ENCODE measurements around the gene SLC39A13. TPM values are rescaled to one million over a fixed set of nuclear protein-coding genes. Genes with fewer than 3 reads are reported as not detected.

Gene SLC39A13
- total and polyA plus RNA-seq, 2 of the 4 experiments (the other 2 are of a cell fraction) = 32.4 to 144 TPM

DNA sequence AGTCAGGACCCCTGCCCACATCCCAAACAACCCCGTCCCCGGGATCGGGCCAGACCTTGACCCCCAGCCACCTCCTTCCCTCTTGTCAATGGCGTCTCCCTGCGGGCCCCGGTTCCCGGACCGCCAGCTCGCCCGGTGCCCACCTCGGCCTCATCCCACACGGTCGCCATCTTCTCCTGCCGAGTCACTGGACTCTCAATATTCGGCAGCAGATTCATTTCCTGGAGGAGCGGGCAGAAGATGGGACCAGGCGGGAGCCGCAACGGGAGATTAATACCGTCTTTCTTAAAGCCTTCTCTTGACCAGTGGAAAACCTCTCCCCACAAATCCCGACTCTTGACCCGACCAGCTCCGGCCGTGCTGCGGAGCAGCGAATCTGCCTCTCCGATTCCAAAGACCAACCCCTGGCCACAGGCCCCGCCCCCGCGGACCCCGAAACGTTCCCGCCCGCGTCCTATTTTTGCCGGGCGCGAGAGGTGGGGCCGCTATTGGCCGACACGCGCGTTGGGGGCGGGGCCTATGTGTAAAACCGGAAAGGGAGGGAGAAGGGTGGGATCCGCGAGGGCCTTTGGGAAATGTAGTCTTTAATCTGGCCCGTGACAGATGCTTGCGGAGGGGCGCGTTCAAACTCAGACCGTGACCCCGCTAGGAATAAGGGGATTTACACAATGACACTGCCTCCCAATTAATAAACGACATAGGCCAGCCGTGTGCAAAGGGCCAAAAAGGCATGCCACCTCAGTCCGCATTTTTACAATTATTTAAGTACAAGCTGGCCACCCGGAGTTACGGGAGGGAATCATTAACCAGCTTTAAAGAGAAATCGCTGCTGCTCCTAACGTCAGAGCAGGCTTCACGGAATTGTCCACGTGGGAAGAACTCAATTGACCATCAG is 17.9 kb downstream of the SLC39A13 start, which contains the start of gene PSMC3 (continued):
- TF ChIP-seq, protein P1, sequence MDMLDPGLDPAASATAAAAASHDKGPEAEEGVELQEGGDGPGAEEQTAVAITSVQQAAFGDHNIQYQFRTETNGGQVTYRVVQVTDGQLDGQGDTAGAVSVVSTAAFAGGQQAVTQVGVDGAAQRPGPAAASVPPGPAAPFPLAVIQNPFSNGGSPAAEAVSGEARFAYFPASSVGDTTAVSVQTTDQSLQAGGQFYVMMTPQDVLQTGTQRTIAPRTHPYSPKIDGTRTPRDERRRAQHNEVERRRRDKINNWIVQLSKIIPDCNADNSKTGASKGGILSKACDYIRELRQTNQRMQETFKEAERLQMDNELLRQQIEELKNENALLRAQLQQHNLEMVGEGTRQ (IDR thresholded peaks at IDR 0.05; ENCODE audit: low read depth, low read length) = peak; percentile 32; the same call in 1 of the 2 replicates
- 0 out of 2 replicates have a peak, but pooled peaks have one; percentile 14 for TF ChIP-seq NFE2L2 (IDR thresholded peaks at IDR 0.05; ENCODE audit: low read depth, low read length)
- no peak for TF ChIP-seq RAD21 (IDR thresholded peaks at IDR 0.05; ENCODE audit: low read length)

DNA sequence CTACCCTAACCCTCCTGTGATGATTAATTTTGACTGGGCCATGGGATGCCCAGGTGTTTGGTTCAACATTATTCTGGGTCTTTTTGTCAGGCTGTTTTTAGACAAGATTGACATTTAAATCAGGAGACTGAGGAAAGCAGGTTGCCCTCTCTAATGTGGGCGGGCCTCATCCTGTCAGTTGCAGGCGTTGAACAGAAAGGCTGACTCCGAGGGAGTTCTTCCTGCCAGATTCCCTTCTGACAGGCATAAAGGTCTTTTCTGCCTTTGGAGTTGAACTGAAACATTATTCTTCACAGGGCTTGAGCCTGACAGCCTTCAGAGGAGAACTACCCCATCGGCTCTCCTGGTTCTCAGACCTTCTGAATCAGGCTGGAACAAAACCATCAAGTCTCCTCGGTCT is 22.1 kb downstream of the SLC39A13 start:
- Histone ChIP-seq H4K91ac (ENCODE audit: insufficient read depth, low read depth, low read length) (no peak overlapping the region), H2AK9ac (replicated peaks; ENCODE audit: low read depth, low read length, poor library complexity) (no peak overlapping the region), H3K27me3 (ENCODE audit: control insufficient read depth, insufficient read depth, low read length) (no peaks in the 10 kb centered on the region), H3K27ac (ENCODE audit: insufficient read depth, low read length) (no peak overlapping the region), H2AFZ (replicated peaks; ENCODE audit: low read length, poor library complexity) (no peak overlapping the region), H2BK5ac (ENCODE audit: low read depth, low read length, poor library complexity, severe bottlenecking) (no peak overlapping the region), H3K4me1 (ENCODE audit: control insufficient read depth, insufficient read depth, low read length) (no peaks in the 10 kb centered on the region), H3K9me3 (ENCODE audit: control insufficient read depth, insufficient read depth, low read length) (no peaks in the 10 kb centered on the region), H3K4me2 (ENCODE audit: low read depth, low read length) (no peak overlapping the region), H3K4me3 (ENCODE audit: insufficient read depth, low read depth, low read length) (no peak overlapping the region), H3K14ac (replicated peaks; ENCODE audit: low read depth, low read length) (no peak overlapping the region), H2BK15ac (ENCODE audit: low read depth, low read length) (no peak overlapping the region), H2BK120ac (ENCODE audit: low read depth, low read length) (no peak overlapping the region), H2BK20ac (ENCODE audit: low read depth, low read length) (no peak overlapping the region), H3K36me3 (ENCODE audit: control insufficient read depth, insufficient read depth, low read length) (no peaks in the 10 kb centered on the region), H4K20me1 (ENCODE audit: insufficient read depth, low read length) (no peaks in the 10 kb centered on the region), H3K9me1 (ENCODE audit: insufficient read depth, low read length) (peaks cover 3% of the 10 kb centered on the region; the same call in 1 of the 2 replicates), H4K5ac (ENCODE audit: low read depth, low read length) (no peak overlapping the region), H3K4ac (ENCODE audit: low read depth, low read length) (no peak overlapping the region), H3K18ac (ENCODE audit: low read depth, low read length) (no peak overlapping the region), H3K23ac (ENCODE audit: low read depth, low read length) (no peak overlapping the region), H2AK5ac (ENCODE audit: low read depth, low read length) (no peak overlapping the region), H3K79me1 (ENCODE audit: low read depth in 1 of 2, low read length in 2 of 2) (peaks cover 5 to 6% of the 10 kb centered on the region in 2 experiments; a peak in 3 of 4 replicates), H3K56ac (ENCODE audit: extremely low read depth, insufficient read depth, low read length) (no peak overlapping the region), H4K8ac (ENCODE audit: low read depth in 2 of 2, low read length in 2 of 2) (no peak overlapping the region), H3K9ac (ENCODE audit: low read depth, low read length) (no peak overlapping the region)
- dilution Hi-C loops (cut with HindIII; ENCODE audit: low sequenced_read_pairs, unreplicated experiment) = no loop called here
- CTCF ChIA-PET = no interaction called here
- 70% methylated on average over 2 of the region's 5 CpGs; no CpG with 5 or more reads in 1 of the 2 experiments for WGBS, 2 experiments (ENCODE audit: extremely low coverage in 2 of 2, insufficient read length in 1 of 2)
- intact Hi-C loops (cut with micrococcal nuclease) = no loop called here
- in situ Hi-C loops (cut with MboI; ENCODE audit: low sequenced_read_pairs) = no loop called here
- no peak for DNase-seq
- POLR2A ChIA-PET (ENCODE audit: unreplicated experiment) = no interaction called here
- ATAC-seq (ENCODE audit: low read depth) = no peak
- no TSS peak for BruUV-seq (replicated peaks)
- TF ChIP-seq FOS (IDR thresholded peaks at IDR 0.05; ENCODE audit: low read depth, low read length) = no peak
- TF ChIP-seq CEBPB (IDR thresholded peaks at IDR 0.05; ENCODE audit: low read depth, low read length) = no peak
- no peak for TF ChIP-seq MAFK (IDR thresholded peaks at IDR 0.05; ENCODE audit: low read depth, low read length)
- TF ChIP-seq MXI1 (IDR thresholded peaks at IDR 0.05; ENCODE audit: borderline replicate concordance, low read depth, low read length) = no peak
- TF ChIP-seq CHD1 (IDR thresholded peaks at IDR 0.05; ENCODE audit: low read depth, low read length) = no peak
- TF ChIP-seq, protein P1 (IDR thresholded peaks at IDR 0.05; ENCODE audit: low read depth, low read length) = no peak
- no peak for TF ChIP-seq RAD21 (IDR thresholded peaks at IDR 0.05; ENCODE audit: low read length)
- TF ChIP-seq BHLHE40 (IDR thresholded peaks at IDR 0.05; ENCODE audit: low read depth, low read length) = no peak
- TF ChIP-seq MAZ (IDR thresholded peaks at IDR 0.05; ENCODE audit: borderline replicate concordance, low read depth, low read length) = no peak
- no peak for TF ChIP-seq RFX5 (IDR thresholded peaks at IDR 0.05; ENCODE audit: low read depth, low read length)
- TF ChIP-seq, protein P2, sequence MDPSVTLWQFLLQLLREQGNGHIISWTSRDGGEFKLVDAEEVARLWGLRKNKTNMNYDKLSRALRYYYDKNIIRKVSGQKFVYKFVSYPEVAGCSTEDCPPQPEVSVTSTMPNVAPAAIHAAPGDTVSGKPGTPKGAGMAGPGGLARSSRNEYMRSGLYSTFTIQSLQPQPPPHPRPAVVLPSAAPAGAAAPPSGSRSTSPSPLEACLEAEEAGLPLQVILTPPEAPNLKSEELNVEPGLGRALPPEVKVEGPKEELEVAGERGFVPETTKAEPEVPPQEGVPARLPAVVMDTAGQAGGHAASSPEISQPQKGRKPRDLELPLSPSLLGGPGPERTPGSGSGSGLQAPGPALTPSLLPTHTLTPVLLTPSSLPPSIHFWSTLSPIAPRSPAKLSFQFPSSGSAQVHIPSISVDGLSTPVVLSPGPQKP (IDR thresholded peaks at IDR 0.05; ENCODE audit: borderline replicate concordance, low read depth, low read length) = no peak
- no peak for TF ChIP-seq SMC3 (IDR thresholded peaks at IDR 0.05; ENCODE audit: low read depth, low read length)

All from IMR-90 (cell line).